ENCODE results near the gene TBC1D14. TPM values are rescaled to one million over a fixed set of nuclear protein-coding genes. Genes with fewer than 3 reads are reported as not detected.

The TBC1D14 gene
- total RNA-seq, 1 donor from 2014 or later = 43.3 TPM

- TF ChIP-seq CTCF (conservative IDR thresholded peaks at IDR 0.05; ENCODE audit: low read depth, low read length) = no peak
- DNase-seq (ENCODE audit: low read depth) = no peak
- no peak overlapping the region for H3K4me3 ChIP-seq (ENCODE audit: low read depth, low read length)
These were observed 89.8 kb downstream of the TBC1D14 start for GRCh38 chr4:6999172-7000086.

- no peak overlapping the region for H3K4me3 ChIP-seq (ENCODE audit: low read depth, low read length)
- DNase-seq (ENCODE audit: low read depth) = no peak
These were observed 91.0 kb downstream of the TBC1D14 start for GRCh38 chr4:7000421-7001176.

GRCh38 chr4:7001271-7001670 lies 91.6 kb downstream of the TBC1D14 start:
- no peak for TF ChIP-seq CTCF (conservative IDR thresholded peaks at IDR 0.05; ENCODE audit: low read depth, low read length)
- no peak overlapping the region for H3K4me3 ChIP-seq (ENCODE audit: low read depth, low read length)
- DNase-seq (ENCODE audit: low read depth) = no peak

More at GRCh38 chr4:7000421-7001176, 91.0 kb downstream of the TBC1D14 start:
- no peak for TF ChIP-seq CTCF (conservative IDR thresholded peaks at IDR 0.05; ENCODE audit: low read depth, low read length)

- DNase-seq (ENCODE audit: low read depth) = no peak
- no peak for TF ChIP-seq CTCF (conservative IDR thresholded peaks at IDR 0.05; ENCODE audit: low read depth, low read length)
- no peak overlapping the region for H3K4me3 ChIP-seq (ENCODE audit: low read depth, low read length)
These were observed 92.7 kb downstream of the TBC1D14 start for GRCh38 chr4:7002336-7002735.

- no peak for DNase-seq (ENCODE audit: low read depth)
- no peak overlapping the region for H3K4me3 ChIP-seq (ENCODE audit: low read depth, low read length)
- no peak for TF ChIP-seq CTCF (conservative IDR thresholded peaks at IDR 0.05; ENCODE audit: low read depth, low read length)
These were observed 93.7 kb downstream of the TBC1D14 start for GRCh38 chr4:7003176-7003878.

GRCh38 chr4:7003879-7004240 lies 94.2 kb downstream of the TBC1D14 start:
- H3K4me3 ChIP-seq (ENCODE audit: low read depth, low read length) = no peak overlapping the region
- no peak for TF ChIP-seq CTCF (conservative IDR thresholded peaks at IDR 0.05; ENCODE audit: low read depth, low read length)
- no peak for DNase-seq (ENCODE audit: low read depth)

All from epithelial cell of proximal tubule (primary cell).